Measurements from ENCODE around the gene ZNF467. TPM values are rescaled to one million over a fixed set of nuclear protein-coding genes. Genes with fewer than 3 reads are reported as not detected.

ZNF467 gene
- total RNA-seq, 2 donors from 2014 or later = 0.91 to 2.5 TPM

DNA sequence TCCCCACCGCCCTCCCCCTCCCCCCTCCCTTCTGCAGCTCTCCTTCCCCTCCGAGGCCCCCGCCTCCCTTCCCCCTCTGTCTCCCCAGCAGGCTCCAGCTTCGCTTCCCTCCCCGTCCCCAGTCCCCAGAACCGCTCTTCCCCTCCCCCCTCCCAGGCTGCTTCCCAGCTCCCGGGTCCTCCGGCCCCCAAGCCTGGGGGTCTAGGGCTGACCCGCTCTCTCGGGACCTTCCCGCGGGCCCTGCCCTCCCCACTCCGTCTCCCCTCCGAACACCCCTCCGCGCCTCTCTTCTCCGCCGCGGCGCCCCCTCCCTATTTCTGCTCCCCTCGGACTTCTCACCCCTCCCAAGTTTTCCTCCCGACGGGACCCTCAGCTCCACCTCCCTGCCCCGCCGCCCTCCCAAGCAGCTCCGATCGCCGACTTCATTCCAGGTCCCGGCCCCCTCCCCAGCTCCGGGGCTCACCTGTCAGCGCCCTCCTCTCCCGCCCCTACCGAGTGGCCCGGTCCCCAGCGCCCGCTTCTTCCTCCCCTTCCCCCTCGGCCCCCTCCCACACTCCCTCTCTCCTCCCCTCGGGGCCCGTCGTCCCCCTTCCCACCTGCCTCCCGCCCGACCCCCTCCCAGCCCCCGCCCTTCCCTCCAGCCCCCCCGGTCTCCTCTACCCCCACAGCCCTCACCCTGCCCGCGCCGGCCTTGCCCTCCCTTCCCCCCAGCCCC, 990 bp downstream of the ZNF467 start:
- TF ChIP-seq, protein P1, sequence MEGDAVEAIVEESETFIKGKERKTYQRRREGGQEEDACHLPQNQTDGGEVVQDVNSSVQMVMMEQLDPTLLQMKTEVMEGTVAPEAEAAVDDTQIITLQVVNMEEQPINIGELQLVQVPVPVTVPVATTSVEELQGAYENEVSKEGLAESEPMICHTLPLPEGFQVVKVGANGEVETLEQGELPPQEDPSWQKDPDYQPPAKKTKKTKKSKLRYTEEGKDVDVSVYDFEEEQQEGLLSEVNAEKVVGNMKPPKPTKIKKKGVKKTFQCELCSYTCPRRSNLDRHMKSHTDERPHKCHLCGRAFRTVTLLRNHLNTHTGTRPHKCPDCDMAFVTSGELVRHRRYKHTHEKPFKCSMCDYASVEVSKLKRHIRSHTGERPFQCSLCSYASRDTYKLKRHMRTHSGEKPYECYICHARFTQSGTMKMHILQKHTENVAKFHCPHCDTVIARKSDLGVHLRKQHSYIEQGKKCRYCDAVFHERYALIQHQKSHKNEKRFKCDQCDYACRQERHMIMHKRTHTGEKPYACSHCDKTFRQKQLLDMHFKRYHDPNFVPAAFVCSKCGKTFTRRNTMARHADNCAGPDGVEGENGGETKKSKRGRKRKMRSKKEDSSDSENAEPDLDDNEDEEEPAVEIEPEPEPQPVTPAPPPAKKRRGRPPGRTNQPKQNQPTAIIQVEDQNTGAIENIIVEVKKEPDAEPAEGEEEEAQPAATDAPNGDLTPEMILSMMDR (conservative IDR thresholded peaks at IDR 0.05) = no peak
- Histone ChIP-seq H3K36me3 (ENCODE audit: control insufficient read depth, insufficient read depth, low read length) (no peaks in the 10 kb centered on the region), H3K9ac (ENCODE audit: extremely low read depth, low read length, poor library complexity, severe bottlenecking) (no peak overlapping the region), H3K4me3 (ENCODE audit: low read length) (peak overlapping the region; percentile 70), H3K9me3 (ENCODE audit: control insufficient read depth, low read length) (no peaks in the 10 kb centered on the region), H3K4me1 (ENCODE audit: control insufficient read depth, insufficient read depth, low read length) (no peaks in the 10 kb centered on the region), H3K27me3 (ENCODE audit: control insufficient read depth, insufficient read depth, low read length, poor library complexity, severe bottlenecking) (peaks cover 59% of the 10 kb centered on the region), H3K27ac (ENCODE audit: low read depth, low read length) (peak overlapping the region; percentile 38)
- DNase-seq = peak; percentile 82
- Mint-ChIP-seq H3K36me3 (ENCODE audit: low read depth) (no peaks in the 10 kb centered on the region), H3K4me3 (peak overlapping the region; percentile 56), H3K4me1 (peaks cover 8% of the 10 kb centered on the region), H3K9me3 (no peaks in the 10 kb centered on the region), H3K27ac (no peak overlapping the region), H3K27me3 (ENCODE audit: insufficient read depth) (peaks cover 73% of the 10 kb centered on the region)
- 0% methylated on average over 32 of the region's 47 CpGs; no CpG with 5 or more reads in 1 of the 2 experiments for WGBS, 2 experiments (ENCODE audit: insufficient coverage in 1 of 2, insufficient read length in 1 of 2)

DNA sequence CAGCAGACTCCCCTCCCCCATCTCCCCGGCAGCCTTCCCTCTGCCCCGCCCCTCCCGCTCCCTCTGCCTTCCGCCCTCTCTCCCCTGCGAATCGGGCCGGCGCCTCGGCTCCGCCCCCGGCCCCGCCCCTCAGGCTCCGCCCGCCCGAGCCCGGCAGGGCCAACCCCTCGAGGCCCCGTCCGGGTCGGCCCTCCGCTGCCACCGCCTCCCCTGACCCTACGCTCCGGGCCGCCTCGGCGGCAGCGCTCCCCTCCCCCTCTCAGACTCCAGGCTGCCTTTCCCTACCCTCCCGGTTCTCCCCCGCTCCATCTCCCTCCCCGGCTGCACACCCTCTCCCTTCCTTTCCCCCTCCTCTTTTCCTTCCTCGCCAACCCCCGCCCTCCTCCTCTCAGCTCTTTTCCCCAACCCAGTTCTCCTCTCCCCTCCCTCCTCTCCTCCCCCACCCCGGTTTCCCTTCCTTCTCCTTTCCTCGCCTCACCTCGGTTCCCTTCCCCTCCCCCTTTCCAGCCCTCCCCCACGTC, 1.6 kb downstream of the ZNF467 start:
- H3K27ac Mint-ChIP-seq = no peak overlapping the region
- no peaks in the 10 kb centered on the region for H3K4me1 ChIP-seq (ENCODE audit: control insufficient read depth, insufficient read depth, low read length)
- no peaks in the 10 kb centered on the region for H3K9me3 ChIP-seq (ENCODE audit: control insufficient read depth, low read length)
- H3K4me1 Mint-ChIP-seq = peaks cover 8% of the 10 kb centered on the region
- no peaks in the 10 kb centered on the region for H3K9me3 Mint-ChIP-seq
- no peaks in the 10 kb centered on the region for H3K36me3 ChIP-seq (ENCODE audit: control insufficient read depth, insufficient read depth, low read length)
- H3K27ac ChIP-seq (ENCODE audit: low read depth, low read length) = no peak overlapping the region
- no peak overlapping the region for H3K9ac ChIP-seq (ENCODE audit: extremely low read depth, low read length, poor library complexity, severe bottlenecking)
- peaks cover 66% of the 10 kb centered on the region for H3K27me3 ChIP-seq (ENCODE audit: control insufficient read depth, insufficient read depth, low read length, poor library complexity, severe bottlenecking)
- H3K4me3 ChIP-seq (ENCODE audit: low read length) = peak overlapping the region; percentile 73
- H3K27me3 Mint-ChIP-seq (ENCODE audit: insufficient read depth) = peaks cover 78% of the 10 kb centered on the region
- peak overlapping the region; percentile 56 for H3K4me3 Mint-ChIP-seq
- TF ChIP-seq, protein P1 (conservative IDR thresholded peaks at IDR 0.05) = no peak
- WGBS, 2 experiments (ENCODE audit: insufficient coverage in 1 of 2, insufficient read length in 1 of 2) = 0% methylated on average over 4 to 34 of the region's 37 CpGs
- H3K36me3 Mint-ChIP-seq (ENCODE audit: low read depth) = no peaks in the 10 kb centered on the region
- DNase-seq = peak; percentile 97

DNA sequence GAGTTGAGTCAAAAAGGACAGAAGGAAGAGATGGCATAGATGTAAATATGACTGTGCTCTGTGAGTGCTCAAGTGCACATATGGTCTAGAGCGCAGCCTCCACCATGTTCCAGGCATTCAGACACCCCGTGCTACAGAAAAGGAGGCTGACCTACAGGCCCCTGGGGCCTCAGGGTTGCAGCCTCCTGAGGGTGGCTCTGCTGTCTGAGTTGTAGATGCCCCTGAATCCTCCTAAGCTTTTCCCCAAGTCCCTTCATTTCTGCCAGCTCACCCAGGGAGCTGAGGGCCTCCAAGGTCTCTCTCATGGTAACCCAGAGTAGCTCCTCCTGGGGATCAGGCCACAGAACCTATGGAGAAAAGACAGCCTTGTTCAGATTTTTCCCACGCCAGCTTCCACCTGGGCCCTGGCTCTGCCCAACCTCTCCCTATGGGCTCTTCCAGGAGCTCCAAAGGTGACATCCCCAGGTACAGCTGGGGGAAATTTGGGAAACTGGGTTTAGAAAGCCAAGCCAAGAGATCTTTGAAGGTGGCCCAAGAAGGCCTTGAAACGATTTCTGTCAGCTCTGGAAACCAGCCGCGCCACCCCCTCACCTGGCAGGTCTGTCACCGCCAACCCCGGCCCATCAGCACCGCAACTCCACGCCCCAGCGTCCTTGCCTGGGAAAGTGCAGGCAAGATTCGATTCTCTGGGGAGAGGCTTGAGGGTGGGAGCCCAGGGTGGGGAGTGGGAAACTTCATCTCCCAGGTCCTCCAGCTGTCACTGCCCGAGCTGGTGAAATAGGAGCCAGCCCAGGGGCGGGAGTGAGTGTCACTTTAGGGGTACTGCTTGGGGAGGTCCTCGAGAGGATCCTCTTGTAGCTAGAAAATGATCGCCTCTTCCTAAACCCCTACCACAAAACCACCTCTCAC, 2.4 kb downstream of the ZNF467 start:
- peaks cover 80% of the 10 kb centered on the region for H3K27me3 Mint-ChIP-seq (ENCODE audit: insufficient read depth)
- no peaks in the 10 kb centered on the region for H3K4me1 ChIP-seq (ENCODE audit: control insufficient read depth, insufficient read depth, low read length)
- H3K9ac ChIP-seq (ENCODE audit: extremely low read depth, low read length, poor library complexity, severe bottlenecking) = no peak overlapping the region
- H3K36me3 Mint-ChIP-seq (ENCODE audit: low read depth) = no peaks in the 10 kb centered on the region
- peak overlapping the region; percentile 56 for H3K4me3 Mint-ChIP-seq
- TF ChIP-seq, protein P1 (conservative IDR thresholded peaks at IDR 0.05) = no peak
- no peak overlapping the region for H3K27ac Mint-ChIP-seq
- WGBS, 2 experiments (ENCODE audit: insufficient coverage in 1 of 2, insufficient read length in 1 of 2) = 49 to 68% methylated on average over 6 to 15 of the region's 16 CpGs
- no peaks in the 10 kb centered on the region for H3K36me3 ChIP-seq (ENCODE audit: control insufficient read depth, insufficient read depth, low read length)
- peak; percentile 76 for DNase-seq
- peak overlapping the region; percentile 66 for H3K4me3 ChIP-seq (ENCODE audit: low read length)
- H3K9me3 ChIP-seq (ENCODE audit: control insufficient read depth, low read length) = no peaks in the 10 kb centered on the region
- no peak overlapping the region for H3K27ac ChIP-seq (ENCODE audit: low read depth, low read length)
- H3K27me3 ChIP-seq (ENCODE audit: control insufficient read depth, insufficient read depth, low read length, poor library complexity, severe bottlenecking) = peaks cover 74% of the 10 kb centered on the region
- peaks cover 12% of the 10 kb centered on the region for H3K4me1 Mint-ChIP-seq
- H3K9me3 Mint-ChIP-seq = no peaks in the 10 kb centered on the region

All from endodermal cell (in vitro differentiated cells).